HepG2 (cell line): Measurements from ENCODE around the gene NFATC3. TPM values are rescaled to one million over a fixed set of nuclear protein-coding genes. Genes with fewer than 3 reads are reported as not detected.

Experiments used
- BCL6 ChIP-seq: IDR thresholded peaks from 2 replicates; pipeline ENCODE4 v1.6.1; 2016; ENCODE audit warnings: missing genetic modification reagents, missing compliant biosample characterization
- CHD4 ChIP-seq: fragments of 200-600 bp; sonication (generic); IDR thresholded peaks from 2 replicates; pipeline ENCODE4 v1.7.0; 2017; ENCODE audit warnings: mild to moderate bottlenecking, low read length, borderline replicate concordance
- EP300 ChIP-seq, 3 experiments: sonication (generic) in 1 of 3; formaldehyde crosslinking in 1 of 3; IDR thresholded peaks; 2 replicates each; pipeline versions ENCODE4 v1.5.1 to v1.6.1; 2011 to 2020; ENCODE audit warnings: low read depth in 2 of 3, low read length in 2 of 3, borderline replicate concordance in 1 of 3, improper control_type of control experiment in 1 of 3, mild to moderate bottlenecking in 1 of 3, missing genetic modification reagents in 1 of 3, moderate library complexity in 1 of 3
- FUBP1 ChIP-seq: sonication (generic); formaldehyde crosslinking; IDR thresholded peaks from 2 replicates; pipeline ENCODE4 v1.5.1; 2020; ENCODE audit warnings: missing genetic modification reagents, mild to moderate bottlenecking, borderline replicate concordance
- HBP1 ChIP-seq: IDR thresholded peaks from 2 replicates; pipeline ENCODE4 v1.6.1; 2016; ENCODE audit warnings: low read depth, control low read depth
- HIVEP1 ChIP-seq: sonication (generic); formaldehyde crosslinking; IDR thresholded peaks from 2 replicates; pipeline ENCODE4 v1.4.0; 2020; ENCODE audit warnings: mild to moderate bottlenecking, missing genetic modification reagents
- HMGA1 ChIP-seq: sonication (generic); formaldehyde crosslinking; conservative IDR thresholded peaks from 2 replicates; pipeline ENCODE4 v1.4.0; 2020; ENCODE audit warnings: missing genetic modification reagents
- HNRNPH1 ChIP-seq: fragments of 200-400 bp; formaldehyde crosslinking; optimal IDR thresholded peaks from 2 replicates; pipeline ENCODE3; 2017; ENCODE audit warnings: mild to moderate bottlenecking, low read depth, low read length
- JDP2 ChIP-seq: sonication (generic); formaldehyde crosslinking; IDR thresholded peaks from 2 replicates; pipeline ENCODE4 v1.8.1; 2022; ENCODE audit warnings: missing genetic modification reagents, borderline replicate concordance
- JUN ChIP-seq: sonication (generic); formaldehyde crosslinking; IDR thresholded peaks from 2 replicates; pipeline ENCODE4 v1.4.0; 2020; ENCODE audit warnings: mild to moderate bottlenecking, missing genetic modification reagents
- MXI1 ChIP-seq: IDR thresholded peaks from 3 replicates; pipeline ENCODE4 v1.6.1; 2012; ENCODE audit warnings: low read depth, low read length, inconsistent platforms, borderline replicate concordance
- PREB ChIP-seq: sonication (generic); formaldehyde crosslinking; IDR thresholded peaks from 2 replicates; pipeline ENCODE4 v1.4.0; 2020; ENCODE audit warnings: missing genetic modification reagents
- SP4 ChIP-seq: sonication (generic); formaldehyde crosslinking; IDR thresholded peaks from 2 replicates; pipeline ENCODE4 v1.8.1; 2023; ENCODE audit warnings: mild to moderate bottlenecking, missing genetic modification reagents
- YY1 ChIP-seq: IDR thresholded peaks from 2 replicates; pipeline ENCODE4 v1.6.1; 2011; ENCODE audit warnings: low read length, low read depth, moderate library complexity, mild to moderate bottlenecking; ENCODE audit not compliant: insufficient read depth, insufficient replicate concordance
- ZNF10 ChIP-seq: sonication (generic); formaldehyde crosslinking; IDR thresholded peaks from 2 replicates; pipeline ENCODE4 v1.4.0; 2020; ENCODE audit warnings: mild to moderate bottlenecking, low read depth, missing genetic modification reagents, borderline replicate concordance
- ZNF235 ChIP-seq: sonication (generic); formaldehyde crosslinking; IDR thresholded peaks from 2 replicates; pipeline ENCODE4 v1.8.1; 2023; ENCODE audit warnings: mild to moderate bottlenecking, missing genetic modification reagents, borderline replicate concordance
- ZNF512B ChIP-seq: sonication (generic); formaldehyde crosslinking; IDR thresholded peaks from 2 replicates; pipeline ENCODE4 v1.5.1; 2020; ENCODE audit warnings: missing genetic modification reagents, mild to moderate bottlenecking, borderline replicate concordance
- ZNF563 ChIP-seq: sonication (generic); formaldehyde crosslinking; IDR thresholded peaks from 2 replicates; pipeline ENCODE4 v1.8.0; 2022; ENCODE audit warnings: mild to moderate bottlenecking, moderate library complexity, missing genetic modification reagents
- ZNF616 ChIP-seq: sonication (generic); formaldehyde crosslinking; IDR thresholded peaks from 2 replicates; pipeline ENCODE4 v1.5.0; 2020; ENCODE audit warnings: low read depth, mild to moderate bottlenecking, missing genetic modification reagents
- ZNF781 ChIP-seq: sonication (generic); formaldehyde crosslinking; IDR thresholded peaks from 2 replicates; pipeline ENCODE4 v1.5.1; 2020; ENCODE audit warnings: borderline replicate concordance, mild to moderate bottlenecking, missing genetic modification reagents; ENCODE audit errors: not compliant biosample characterization
- polyA plus RNA-seq, 8 experiments: library from polyadenylated mRNA; depleted of rRNA in 3 of 8; stranded (reverse) in 7 of 8; unstranded in 1 of 8; fragments of >200 nt; fragmentation: Illumina TruSeq in 4 of 8; extraction: Trizol in 4 of 8; gene quantifications; 2 replicates each; pipeline versions ENCODE4 v1.2.1 to v1.2.3, GENCODE V29; 2011 to 2016; ENCODE audit warnings: low read depth in 4 of 8, missing spikeins in 1 of 8, mixed read lengths in 1 of 8; ENCODE audit not compliant: insufficient read depth in 1 of 8
- total RNA-seq, 5 experiments: library from RNA; depleted of rRNA; stranded (reverse); fragments of >200 nt; fragmentation: Illumina TruSeq; extraction: Trizol; gene quantifications; 2 replicates each; pipeline ENCODE4 v1.2.3, GENCODE V29; 2016; ENCODE audit warnings: low read depth in 1 of 5

NFATC3 gene
- total and polyA plus RNA-seq, 2 of the 13 experiments (the other 11 are each of a cell fraction or from before 2014, with no cell fraction given) = 52.6 to 62.7 TPM

GRCh38 chr16:68083861-68084503, 1.2 kb upstream of the NFATC3 start (continued):
- TF ChIP-seq ZNF512B = peak; percentile 98
- no peak for TF ChIP-seq HMGA1 (CRISPR knock-in tag)
- no peak for TF ChIP-seq JUN (CRISPR knock-in tag)
- no peak for TF ChIP-seq BCL6 (CRISPR knock-in tag)
- TF ChIP-seq EP300 (IDR thresholded peaks at IDR 0.05; ENCODE audit: low read depth in 2 of 2, low read length in 2 of 2) = 0 out of 4 replicates have a peak, but pooled peaks of 1 of the 2 experiments have one; percentile 11
- TF ChIP-seq EP300 (CRISPR knock-in tag; IDR thresholded peaks at IDR 0.05; ENCODE audit: borderline replicate concordance) = no peak
- no peak for TF ChIP-seq MXI1
- TF ChIP-seq HIVEP1 (CRISPR knock-in tag) = no peak
- no peak for TF ChIP-seq ZNF781 (CRISPR knock-in tag)
- TF ChIP-seq SP4 (CRISPR knock-in tag) = no peak
- no peak for TF ChIP-seq YY1
- no peak for TF ChIP-seq HNRNPH1
- no peak for TF ChIP-seq ZNF235
- TF ChIP-seq ZNF10 (CRISPR knock-in tag) = no peak
- TF ChIP-seq ZNF616 = 0 out of 2 replicates have a peak, but pooled peaks have one; percentile 3
- TF ChIP-seq CHD4 = peak; percentile 81
- TF ChIP-seq HBP1 = no peak
- TF ChIP-seq PREB (CRISPR knock-in tag) = no peak
- TF ChIP-seq JDP2 = no peak
- TF ChIP-seq FUBP1 = no peak
- TF ChIP-seq ZNF563 (CRISPR knock-in tag) = no peak
